MG63 (cell line): ENCODE results near the gene GSG1L2. TPM values are rescaled to one million over a fixed set of nuclear protein-coding genes. Genes with fewer than 3 reads are reported as not detected.
"Not testable (repeated sequence)": the region's sequence is repeated elsewhere in the genome, so short reads cannot be mapped to it uniquely, and the experiment has no call there.

Source experiments
- DNase-seq: peaks from one replicate; pipeline ENCODE4 v3.0.0-alpha.2; 2020
- H3K27me3 ChIP-seq: fragments of 250-450 bp; sonication (Bioruptor Pico); 2 replicates; pipeline ENCODE4 v1.5.1; 2020; ENCODE audit warnings: mild to moderate bottlenecking, moderate library complexity
- H3K36me3 ChIP-seq: fragments of 250-450 bp; sonication (Bioruptor Pico); 2 replicates; pipeline ENCODE4 v1.5.1; 2020; ENCODE audit warnings: mild to moderate bottlenecking, moderate library complexity
- H3K4me3 ChIP-seq: fragments of 250-450 bp; sonication (Bioruptor Pico); 2 replicates; pipeline ENCODE4 v1.5.1; 2020; ENCODE audit warnings: mild to moderate bottlenecking, moderate library complexity
- H3K9me3 ChIP-seq: fragments of 250-450 bp; sonication (Bioruptor Pico); 2 replicates; pipeline ENCODE4 v1.5.1; 2020; ENCODE audit warnings: mild to moderate bottlenecking, moderate library complexity
- total RNA-seq: library from RNA; depleted of rRNA; stranded (reverse); fragments of >200 nt; shearing (Covaris generic); gene quantifications from 2 replicates; pipeline ENCODE4 v1.2.3, GENCODE V29; 2014; ENCODE audit warnings: low replicate concordance

The GSG1L2 gene
- total RNA-seq, 1 experiment from 2014 or later: not detected

- peaks cover 7% of the 10 kb centered on the region for H3K27me3 ChIP-seq
- no peak for DNase-seq
- H3K36me3 ChIP-seq: no peaks in the 10 kb centered on the region
- no peak overlapping the region for H3K4me3 ChIP-seq
- H3K9me3 ChIP-seq: peaks cover 8% of the 10 kb centered on the region; the same call in 1 of the 2 replicates
Measured at GRCh38 chr17:9806699-9807098, 15.2 kb downstream of the GSG1L2 start.

GRCh38 chr17:9805769-9806168 lies 16.1 kb downstream of the GSG1L2 start:
- Histone ChIP-seq H3K36me3 (no peaks in the 10 kb centered on the region), H3K4me3 (no peak overlapping the region), H3K27me3 (peaks cover 7% of the 10 kb centered on the region), H3K9me3 (peaks cover 8% of the 10 kb centered on the region; the same call in 1 of the 2 replicates)
- no peak for DNase-seq

GRCh38 chr17:9802697-9803096 lies 19.2 kb downstream of the GSG1L2 start:
- no peak for DNase-seq
- Histone ChIP-seq H3K4me3 (no peak overlapping the region), H3K27me3 (peaks cover 2% of the 10 kb centered on the region), H3K36me3 (no peaks in the 10 kb centered on the region), H3K9me3 (no peaks in the 10 kb centered on the region; the same call in 1 of the 2 replicates)

- Histone ChIP-seq H3K27me3 (no peaks in the 10 kb centered on the region; the same call in none of the 2 replicates), H3K4me3 (no peak overlapping the region), H3K9me3 (no peaks in the 10 kb centered on the region; the same call in 1 of the 2 replicates), H3K36me3 (no peaks in the 10 kb centered on the region)
- DNase-seq: peak; percentile 47
Measured at GRCh38 chr17:9802294-9802693, 19.6 kb downstream of the GSG1L2 start.

GRCh38 chr17:9801505-9801904 lies 20.4 kb downstream of the GSG1L2 start:
- DNase-seq: no peak
- H3K9me3 ChIP-seq: no peaks in the 10 kb centered on the region; the same call in 1 of the 2 replicates
- H3K36me3 ChIP-seq: no peaks in the 10 kb centered on the region
- no peaks in the 10 kb centered on the region; the same call in 1 of the 2 replicates for H3K27me3 ChIP-seq
- H3K4me3 ChIP-seq: no peak overlapping the region

GRCh38 chr17:9798724-9799123 lies 23.2 kb downstream of the GSG1L2 start:
- H3K4me3 ChIP-seq: no peak overlapping the region
- no peak for DNase-seq
- H3K36me3 ChIP-seq: no peaks in the 10 kb centered on the region
- H3K9me3 ChIP-seq: no peaks in the 10 kb centered on the region; the same call in 1 of the 2 replicates
- no peaks in the 10 kb centered on the region; the same call in 1 of the 2 replicates for H3K27me3 ChIP-seq

GRCh38 chr17:9798008-9798407 lies 23.9 kb downstream of the GSG1L2 start:
- Histone ChIP-seq H3K4me3 (no peak overlapping the region), H3K27me3 (no peaks in the 10 kb centered on the region; the same call in 1 of the 2 replicates), H3K36me3 (no peaks in the 10 kb centered on the region), H3K9me3 (no peaks in the 10 kb centered on the region; the same call in 1 of the 2 replicates)
- DNase-seq: no peak

GRCh38 chr17:9792181-9792840 lies 29.6 kb downstream of the GSG1L2 start:
- no peaks in the 10 kb centered on the region for H3K36me3 ChIP-seq
- H3K9me3 ChIP-seq: no peaks in the 10 kb centered on the region
- H3K4me3 ChIP-seq: no peak overlapping the region
- DNase-seq: no peak
- no peaks in the 10 kb centered on the region for H3K27me3 ChIP-seq

GRCh38 chr17:9790889-9791876 lies 30.7 kb downstream of the GSG1L2 start, which contains the start of gene DHRS7C:
Gene DHRS7C, minus strand, starts transcription at chr17:9791592. Its CDS starts 308 bp downstream, at chr17:9791284.
- DNase-seq: no peak

GRCh38 chr17:9790316-9790715 lies 31.6 kb downstream of the GSG1L2 start:
- H3K4me3 ChIP-seq: no peak overlapping the region
- H3K9me3 ChIP-seq: no peaks in the 10 kb centered on the region
- DNase-seq: no peak
- H3K36me3 ChIP-seq: no peaks in the 10 kb centered on the region
- H3K27me3 ChIP-seq: no peaks in the 10 kb centered on the region

More at GRCh38 chr17:9790889-9791876, 30.7 kb downstream of the GSG1L2 start, which contains the start of gene DHRS7C:
- H3K4me3 ChIP-seq: no peak within 1 kb of the TSS
- no peaks in the 10 kb centered on the region for H3K36me3 ChIP-seq
- no peaks in the 10 kb centered on the region for H3K9me3 ChIP-seq
- no peaks in the 10 kb centered on the region for H3K27me3 ChIP-seq

GRCh38 chr17:9788601-9789000 lies 33.3 kb downstream of the GSG1L2 start:
- Histone ChIP-seq H3K4me3 (no peak overlapping the region), H3K36me3 (no peaks in the 10 kb centered on the region), H3K9me3 (no peaks in the 10 kb centered on the region), H3K27me3 (peaks cover 5% of the 10 kb centered on the region; the same call in 1 of the 2 replicates)
- no peak for DNase-seq

GRCh38 chr17:9784544-9784943 lies 37.3 kb downstream of the GSG1L2 start:
- Histone ChIP-seq H3K9me3 (no peaks in the 10 kb centered on the region), H3K4me3 (no peak overlapping the region), H3K36me3 (no peaks in the 10 kb centered on the region), H3K27me3 (peaks cover 25% of the 10 kb centered on the region)
- DNase-seq: no peak

- H3K27me3 ChIP-seq: peaks cover 27% of the 10 kb centered on the region
- H3K36me3 ChIP-seq, H3K4me3 ChIP-seq, DNase-seq, H3K9me3 ChIP-seq: not testable (repeated sequence)
Measured at GRCh38 chr17:9783465-9783864, 38.4 kb downstream of the GSG1L2 start.

- no peaks in the 10 kb centered on the region for H3K36me3 ChIP-seq
- peaks cover 27% of the 10 kb centered on the region for H3K27me3 ChIP-seq
- no peak overlapping the region for H3K4me3 ChIP-seq
- H3K9me3 ChIP-seq: no peaks in the 10 kb centered on the region
- no peak for DNase-seq
Measured at GRCh38 chr17:9783050-9783449, 38.8 kb downstream of the GSG1L2 start.

GRCh38 chr17:9780552-9780951 lies 41.3 kb downstream of the GSG1L2 start:
- H3K36me3 ChIP-seq: no peaks in the 10 kb centered on the region
- H3K27me3 ChIP-seq: peaks cover 27% of the 10 kb centered on the region
- H3K4me3 ChIP-seq: no peak overlapping the region
- no peak for DNase-seq
- no peaks in the 10 kb centered on the region for H3K9me3 ChIP-seq

- peaks cover 16% of the 10 kb centered on the region for H3K27me3 ChIP-seq
- H3K4me3 ChIP-seq: no peak overlapping the region
- no peaks in the 10 kb centered on the region for H3K9me3 ChIP-seq
- H3K36me3 ChIP-seq: no peaks in the 10 kb centered on the region
- DNase-seq: no peak
Measured at GRCh38 chr17:9776911-9777310, 45.0 kb downstream of the GSG1L2 start.

- Histone ChIP-seq H3K36me3 (no peaks in the 10 kb centered on the region), H3K27me3 (no peaks in the 10 kb centered on the region; the same call in 1 of the 2 replicates), H3K9me3 (no peaks in the 10 kb centered on the region), H3K4me3 (no peak overlapping the region)
- DNase-seq: no peak
Measured at GRCh38 chr17:9772658-9773057, 49.2 kb downstream of the GSG1L2 start.
